Globus pallidus (tissue), 1 donor: Measurements from ENCODE around the gene AQP9.
"Not testable (repeated sequence)": the region's sequence is repeated elsewhere in the genome, so short reads cannot be mapped to it uniquely, and the experiment has no call there.

Experiments
- DNase-seq: peaks from one replicate; pipeline ENCODE4 v3.0.0-alpha.2; 2015; ENCODE audit warnings: low spot score

Gene AQP9

GRCh38 chr15:58138106-58138505, at the start of gene AQP9:
TSS of gene AQP9 (plus strand) at chr15:58138381. CDS start at chr15:58138566, 185 bp downstream.
- DNase-seq: no peak

- DNase-seq: no peak
Observed at GRCh38 chr15:58095415-58095814, 42.8 kb upstream of the AQP9 start.

GRCh38 chr15:58096529-58097084, 41.6 kb upstream of the AQP9 start:
- no peak for DNase-seq

GRCh38 chr15:58103482-58103881, 34.7 kb upstream of the AQP9 start:
- DNase-seq: no peak

GRCh38 chr15:58108117-58108516, 30.1 kb upstream of the AQP9 start:
- no peak for DNase-seq

GRCh38 chr15:58109419-58109818, 28.8 kb upstream of the AQP9 start:
- DNase-seq: no peak

GRCh38 chr15:58110999-58111717, 27.0 kb upstream of the AQP9 start:
- DNase-seq: no peak

GRCh38 chr15:58111718-58112104, 26.5 kb upstream of the AQP9 start:
- DNase-seq: no peak

GRCh38 chr15:58113358-58113757, 24.8 kb upstream of the AQP9 start:
- DNase-seq: not testable (repeated sequence)

GRCh38 chr15:58114388-58114787, 23.8 kb upstream of the AQP9 start:
- no peak for DNase-seq

- no peak for DNase-seq
Observed at GRCh38 chr15:58114812-58115211, 23.4 kb upstream of the AQP9 start.

GRCh38 chr15:58115692-58116091, 22.5 kb upstream of the AQP9 start:
- DNase-seq: no peak

- no peak for DNase-seq
Observed at GRCh38 chr15:58117619-58118018, 20.6 kb upstream of the AQP9 start.

- DNase-seq: no peak
Observed at GRCh38 chr15:58118272-58118671, 19.9 kb upstream of the AQP9 start.

- no peak for DNase-seq
Observed at GRCh38 chr15:58119016-58119415, 19.2 kb upstream of the AQP9 start.

GRCh38 chr15:58124585-58124984, 13.6 kb upstream of the AQP9 start:
- no peak for DNase-seq

GRCh38 chr15:58125333-58125732, 12.8 kb upstream of the AQP9 start:
- DNase-seq: no peak

GRCh38 chr15:58134886-58135285, 3.3 kb upstream of the AQP9 start:
- DNase-seq: no peak

- no peak for DNase-seq
Observed at GRCh38 chr15:58135511-58136174, 2.5 kb upstream of the AQP9 start.

GRCh38 chr15:58136731-58137130, 1.4 kb upstream of the AQP9 start:
- no peak for DNase-seq

GRCh38 chr15:58137686-58138085, 495 bp upstream of the AQP9 start:
- DNase-seq: no peak

- no peak for DNase-seq
Observed at GRCh38 chr15:58139276-58139988, 1.3 kb downstream of the AQP9 start.

- DNase-seq: no peak
Observed at GRCh38 chr15:58139989-58140522, 1.9 kb downstream of the AQP9 start.
